GM18508 (cell line): ENCODE results near the gene GALNT15.

Experiments
- ATAC-seq: cut with Tn5 transposase; IDR thresholded peaks from one replicate; pipeline ENCODE4 v1.9.1; 2021; ENCODE audit warnings: moderate number of reproducible peaks; ENCODE audit not compliant: insufficient read depth, unreplicated experiment

The GALNT15 gene

GRCh38 chr3:16247282-16248061 is 73.0 kb downstream of the GALNT15 start:
- peak; percentile 57 for ATAC-seq

- ATAC-seq = no peak
Observed at GRCh38 chr3:16248556-16248955, 74.1 kb downstream of the GALNT15 start.

- no peak for ATAC-seq
Observed at GRCh38 chr3:16249336-16249735, 74.9 kb downstream of the GALNT15 start.

GRCh38 chr3:16249886-16250285 is 75.4 kb downstream of the GALNT15 start:
- no peak for ATAC-seq

- no peak for ATAC-seq
Observed at GRCh38 chr3:16251316-16252085, 77.0 kb downstream of the GALNT15 start.

GRCh38 chr3:16252243-16252978 is 77.9 kb downstream of the GALNT15 start:
- ATAC-seq = peak; percentile 43

GRCh38 chr3:16252988-16253387 is 78.5 kb downstream of the GALNT15 start:
- ATAC-seq = no peak

- ATAC-seq = no peak
Observed at GRCh38 chr3:16253601-16254000, 79.1 kb downstream of the GALNT15 start.

GRCh38 chr3:16254916-16255315 is 80.4 kb downstream of the GALNT15 start:
- ATAC-seq = no peak

GRCh38 chr3:16255326-16255725 is 80.8 kb downstream of the GALNT15 start:
- ATAC-seq = no peak

GRCh38 chr3:16255726-16256125 is 81.2 kb downstream of the GALNT15 start:
- no peak for ATAC-seq

- no peak for ATAC-seq
Observed at GRCh38 chr3:16257309-16257708, 82.8 kb downstream of the GALNT15 start.

- ATAC-seq = no peak
Observed at GRCh38 chr3:16258177-16258576, 83.7 kb downstream of the GALNT15 start.

GRCh38 chr3:16258866-16259265 is 84.4 kb downstream of the GALNT15 start:
- no peak for ATAC-seq

GRCh38 chr3:16260046-16260445 is 85.6 kb downstream of the GALNT15 start:
- no peak for ATAC-seq

- no peak for ATAC-seq
Observed at GRCh38 chr3:16262174-16262573, 87.7 kb downstream of the GALNT15 start.

- no peak for ATAC-seq
Observed at GRCh38 chr3:16264174-16264707, 89.8 kb downstream of the GALNT15 start.

- peak; percentile 94 for ATAC-seq
Observed at GRCh38 chr3:16264708-16265454, 90.4 kb downstream of the GALNT15 start, which contains the start of the genes DPH3 and OXNAD1. TSS of gene DPH3 (minus strand) at chr3:16264943. CDS start at chr3:16264876, 67 bp downstream. TSS of gene OXNAD1 (plus strand) at chr3:16265212. CDS start at chr3:16270953, 5,741 bp downstream.

- no peak for ATAC-seq
Observed at GRCh38 chr3:16265455-16265786, 90.9 kb downstream of the GALNT15 start.

- no peak for ATAC-seq
Observed at GRCh38 chr3:16266714-16267113, 92.2 kb downstream of the GALNT15 start.
